Activated naive CD4-positive, alpha-beta T cell treated with anti-CD3 and anti-CD28 coated beads, Interleukin-2, amount 50 U/mL, for 24 hours (primary cell): ENCODE measurements around the gene ARHGAP32.
"Not testable (repeated sequence)": the region's sequence is repeated elsewhere in the genome, so short reads cannot be mapped to it uniquely, and the experiment has no call there.

Experiments
- H3K27ac Mint-ChIP-seq: one replicate; pipeline ENCODE4 v1.8.0; 2021; ENCODE audit warnings: mild to moderate bottlenecking, mixed read lengths
- H3K27me3 Mint-ChIP-seq: one replicate; pipeline ENCODE4 v1.8.0; 2021; ENCODE audit warnings: mixed read lengths
- H3K36me3 Mint-ChIP-seq: one replicate; pipeline ENCODE4 v1.8.0; 2021; ENCODE audit warnings: mixed read lengths
- H3K4me1 Mint-ChIP-seq: one replicate; pipeline ENCODE4 v1.8.0; 2021; ENCODE audit warnings: mixed read lengths
- H3K4me3 Mint-ChIP-seq: one replicate; pipeline ENCODE4 v1.8.0; 2021; ENCODE audit warnings: mild to moderate bottlenecking, mixed read lengths
- H3K9me3 Mint-ChIP-seq: one replicate; pipeline ENCODE4 v1.8.0; 2021; ENCODE audit warnings: mixed read lengths

The ARHGAP32 gene

DNA sequence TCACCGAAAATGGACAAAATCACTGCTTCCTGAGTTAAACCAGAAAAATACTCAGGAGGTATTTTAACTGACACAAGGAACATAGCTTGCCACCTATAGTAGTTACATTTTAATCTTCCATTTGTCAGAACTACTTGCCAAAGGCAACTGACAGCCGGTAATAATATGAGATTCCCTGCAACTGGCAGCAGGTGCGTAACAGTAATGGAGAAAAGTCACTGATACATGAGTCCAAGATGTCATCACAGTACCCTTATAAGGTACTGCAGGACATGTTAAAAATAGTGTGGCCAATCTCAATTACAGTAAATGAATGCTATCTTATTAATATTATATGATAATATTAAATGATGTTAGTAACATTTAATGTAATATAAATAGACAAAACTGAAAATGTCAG lies 21.1 kb upstream of the ARHGAP32 start:
- Mint-ChIP-seq H3K9me3 (no peaks in the 10 kb centered on the region), H3K27ac (no peak overlapping the region), H3K36me3 (peaks cover 3% of the 10 kb centered on the region), H3K4me3 (no peak overlapping the region), H3K4me1 (peaks cover 4% of the 10 kb centered on the region), H3K27me3 (peaks cover 7% of the 10 kb centered on the region)

GRCh38 chr11:129211397-129211796 lies 19.3 kb upstream of the ARHGAP32 start:
- no peaks in the 10 kb centered on the region for H3K36me3 Mint-ChIP-seq
- H3K27ac Mint-ChIP-seq = no peak overlapping the region
- H3K4me3 Mint-ChIP-seq = no peak overlapping the region
- H3K9me3 Mint-ChIP-seq = no peaks in the 10 kb centered on the region
- H3K4me1 Mint-ChIP-seq = peaks cover 4% of the 10 kb centered on the region
- peaks cover 5% of the 10 kb centered on the region for H3K27me3 Mint-ChIP-seq

- Mint-ChIP-seq H3K36me3 (no peaks in the 10 kb centered on the region), H3K27me3 (peaks cover 5% of the 10 kb centered on the region), H3K4me3 (no peak overlapping the region), H3K4me1 (peaks cover 4% of the 10 kb centered on the region), H3K27ac (no peak overlapping the region), H3K9me3 (no peaks in the 10 kb centered on the region)
Measured at GRCh38 chr11:129210831-129211181, 18.7 kb upstream of the ARHGAP32 start.

- H3K9me3 Mint-ChIP-seq = no peaks in the 10 kb centered on the region
- H3K4me3 Mint-ChIP-seq = no peak overlapping the region
- H3K4me1 Mint-ChIP-seq = peaks cover 3% of the 10 kb centered on the region
- H3K27ac Mint-ChIP-seq = no peak overlapping the region
- H3K27me3 Mint-ChIP-seq = peaks cover 5% of the 10 kb centered on the region
- H3K36me3 Mint-ChIP-seq = no peaks in the 10 kb centered on the region
Measured at GRCh38 chr11:129209891-129210830, 18.0 kb upstream of the ARHGAP32 start.

- Mint-ChIP-seq H3K27ac (no peak overlapping the region), H3K9me3 (no peaks in the 10 kb centered on the region), H3K36me3 (no peaks in the 10 kb centered on the region), H3K4me3 (no peak overlapping the region), H3K27me3 (peaks cover 5% of the 10 kb centered on the region), H3K4me1 (no peaks in the 10 kb centered on the region)
Measured at GRCh38 chr11:129208863-129209262, 16.7 kb upstream of the ARHGAP32 start.

DNA sequence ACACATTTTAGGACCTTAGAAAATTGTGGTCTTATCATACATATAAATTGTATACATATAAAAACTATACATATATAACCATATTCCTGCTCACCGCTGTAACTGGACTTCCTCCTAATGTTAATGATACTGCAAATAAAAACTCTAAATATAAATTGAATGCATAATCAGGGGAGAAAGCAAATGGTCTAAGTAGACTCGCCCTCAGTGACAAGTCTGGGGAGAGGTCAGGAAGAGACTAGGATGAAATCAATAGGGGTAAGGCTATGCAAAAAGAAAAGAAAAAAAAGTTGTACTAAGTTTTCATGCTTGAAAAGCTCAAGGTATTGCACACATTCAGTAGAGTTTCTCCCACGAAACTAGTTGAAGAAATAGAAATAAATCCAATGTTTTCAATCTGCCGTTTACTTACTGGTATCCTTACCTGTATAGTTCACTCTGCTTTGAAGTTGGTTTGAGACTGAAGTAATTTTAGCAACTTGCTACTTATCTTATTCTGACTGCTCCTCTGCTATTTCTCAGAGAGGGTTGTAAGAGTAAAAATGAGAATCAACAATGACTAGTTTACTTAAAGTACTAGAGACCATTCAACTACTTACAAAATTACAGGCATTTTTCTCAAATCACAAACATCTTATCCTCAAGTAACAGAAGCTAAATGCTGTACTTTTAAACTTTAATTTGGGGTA lies 12.2 kb upstream of the ARHGAP32 start:
- peaks cover 9% of the 10 kb centered on the region for H3K4me1 Mint-ChIP-seq

DNA sequence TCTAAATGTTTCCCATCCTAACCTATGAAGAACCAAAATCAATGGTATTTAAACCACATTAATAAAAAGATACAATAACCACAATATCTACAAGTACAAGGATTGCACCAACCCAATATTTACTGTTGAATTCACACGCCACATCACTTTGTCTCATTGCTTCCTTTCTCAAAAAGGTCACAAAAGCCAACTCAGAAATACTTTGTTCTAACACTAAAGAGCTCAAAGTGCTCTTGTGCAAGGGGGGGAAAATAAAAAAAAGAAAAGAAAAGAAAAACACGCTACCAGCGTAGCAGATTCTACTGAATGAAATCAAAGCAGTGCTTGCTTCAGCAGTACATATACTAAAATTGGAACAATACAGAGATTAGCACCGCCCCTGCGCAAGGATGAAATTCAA lies 10.5 kb upstream of the ARHGAP32 start:
- Mint-ChIP-seq H3K9me3 (peaks cover 5% of the 10 kb centered on the region), H3K36me3 (peaks cover 2% of the 10 kb centered on the region), H3K27ac (no peak overlapping the region), H3K4me1 (peaks cover 9% of the 10 kb centered on the region), H3K4me3 (no peak overlapping the region), H3K27me3 (no peaks in the 10 kb centered on the region)

More for the DNA sequence above, 12.2 kb upstream of the ARHGAP32 start:
- Mint-ChIP-seq H3K27me3 (peaks cover 1% of the 10 kb centered on the region), H3K4me3 (no peak overlapping the region), H3K27ac (no peak overlapping the region), H3K9me3 (no peaks in the 10 kb centered on the region), H3K36me3 (no peaks in the 10 kb centered on the region)

DNA sequence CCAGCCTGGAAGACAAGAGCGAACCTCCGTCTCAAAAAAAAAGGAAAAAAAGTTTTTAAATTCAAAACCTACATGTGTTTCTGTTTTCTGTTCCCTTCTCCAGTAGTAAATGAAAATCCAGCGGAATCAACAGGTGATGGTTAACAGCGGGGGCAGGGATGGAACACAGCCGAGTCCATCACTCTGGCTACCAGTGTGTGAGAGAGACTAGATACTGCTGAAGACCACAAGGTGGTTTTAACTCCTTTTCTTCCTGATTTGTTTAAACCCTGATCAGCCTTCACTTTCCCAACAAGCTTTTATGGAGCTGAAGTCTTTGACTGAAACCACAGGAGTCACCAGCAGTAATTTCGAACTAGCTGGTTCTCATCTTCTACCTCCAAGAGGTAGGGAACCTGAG lies 3.6 kb upstream of the ARHGAP32 start:
- Mint-ChIP-seq H3K36me3 (peaks cover 2% of the 10 kb centered on the region), H3K27ac (no peak overlapping the region), H3K4me3 (no peak overlapping the region), H3K9me3 (peaks cover 5% of the 10 kb centered on the region), H3K27me3 (no peaks in the 10 kb centered on the region), H3K4me1 (no peaks in the 10 kb centered on the region)

GRCh38 chr11:129191649-129192048 lies 476 bp downstream of the ARHGAP32 start:
- no peak overlapping the region for H3K4me3 Mint-ChIP-seq
- no peaks in the 10 kb centered on the region for H3K27me3 Mint-ChIP-seq
- peaks cover 5% of the 10 kb centered on the region for H3K9me3 Mint-ChIP-seq
- no peak overlapping the region for H3K27ac Mint-ChIP-seq
- no peaks in the 10 kb centered on the region for H3K4me1 Mint-ChIP-seq
- H3K36me3 Mint-ChIP-seq = peaks cover 4% of the 10 kb centered on the region

DNA sequence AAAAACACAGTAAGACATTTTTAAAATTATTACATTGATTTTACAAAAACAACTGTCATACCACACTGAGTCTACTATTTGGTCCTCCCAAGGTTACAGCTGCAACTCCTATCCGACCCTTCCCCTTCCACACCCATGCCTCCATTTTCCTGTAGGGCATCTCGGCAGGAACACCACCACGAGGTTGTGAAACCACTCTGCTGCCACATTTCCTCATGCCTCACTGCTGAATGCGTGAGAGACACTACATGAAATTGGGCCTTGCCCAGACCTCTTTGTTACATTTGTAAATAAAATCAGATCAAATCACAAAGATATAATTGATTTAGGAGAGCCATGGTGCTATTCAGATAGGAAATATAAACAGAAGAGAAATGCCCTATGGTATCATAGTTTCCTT lies 2.0 kb downstream of the ARHGAP32 start:
- H3K9me3 Mint-ChIP-seq = peaks cover 7% of the 10 kb centered on the region
- no peak overlapping the region for H3K4me3 Mint-ChIP-seq
- H3K27me3 Mint-ChIP-seq = no peaks in the 10 kb centered on the region
- peaks cover 6% of the 10 kb centered on the region for H3K36me3 Mint-ChIP-seq
- no peaks in the 10 kb centered on the region for H3K4me1 Mint-ChIP-seq
- no peak overlapping the region for H3K27ac Mint-ChIP-seq

GRCh38 chr11:129189646-129190045 lies 2.5 kb downstream of the ARHGAP32 start:
- Mint-ChIP-seq H3K27ac (no peak overlapping the region), H3K4me3 (no peak overlapping the region), H3K27me3 (no peaks in the 10 kb centered on the region), H3K36me3 (peaks cover 7% of the 10 kb centered on the region), H3K4me1 (no peaks in the 10 kb centered on the region), H3K9me3 (peaks cover 7% of the 10 kb centered on the region)

DNA sequence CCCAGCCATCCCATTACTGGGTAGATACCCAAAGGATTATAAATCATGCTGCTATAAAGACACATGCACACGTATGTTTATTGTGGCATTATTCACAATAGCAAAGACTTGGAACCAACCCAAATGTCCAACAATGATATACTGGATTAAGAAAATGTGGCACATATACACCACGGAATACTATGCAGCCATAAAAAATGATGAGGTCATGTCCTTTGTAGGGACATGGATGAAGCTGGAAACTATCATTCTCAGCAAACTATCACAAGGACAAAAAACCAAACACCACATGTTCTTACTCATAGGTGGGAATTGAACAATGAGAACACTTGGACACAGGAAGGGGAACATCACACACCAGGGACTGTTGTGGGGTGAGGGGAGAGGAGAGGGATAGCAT lies 7.0 kb downstream of the ARHGAP32 start:
- H3K4me1 Mint-ChIP-seq, H3K27me3 Mint-ChIP-seq, H3K27ac Mint-ChIP-seq, H3K36me3 Mint-ChIP-seq, H3K4me3 Mint-ChIP-seq, H3K9me3 Mint-ChIP-seq: not testable (repeated sequence)

- Mint-ChIP-seq H3K27ac (no peak overlapping the region), H3K4me3 (no peak overlapping the region), H3K36me3 (peaks cover 8% of the 10 kb centered on the region), H3K4me1 (no peaks in the 10 kb centered on the region), H3K9me3 (peaks cover 7% of the 10 kb centered on the region), H3K27me3 (no peaks in the 10 kb centered on the region)
Measured at GRCh38 chr11:129184581-129184980, 7.5 kb downstream of the ARHGAP32 start.

DNA sequence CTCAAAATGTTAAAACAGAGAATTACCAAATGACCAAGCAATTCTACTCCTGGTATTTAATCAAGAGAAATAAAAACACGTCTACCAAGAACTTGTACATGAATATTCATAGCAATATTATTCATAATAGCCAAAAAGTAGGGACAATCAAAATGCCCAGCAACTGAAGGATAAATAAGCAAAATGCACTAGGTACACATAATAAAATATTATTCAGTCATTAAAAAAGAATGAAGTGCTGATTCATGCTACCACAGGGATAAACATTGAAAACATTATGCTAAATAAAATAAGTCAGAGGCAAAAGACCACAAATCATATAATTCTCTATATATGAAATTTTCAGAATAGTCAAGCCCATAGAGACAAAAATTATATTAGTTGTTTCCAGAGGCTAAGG lies 24.8 kb downstream of the ARHGAP32 start:
- Mint-ChIP-seq H3K9me3 (peaks cover 35% of the 10 kb centered on the region), H3K36me3 (peaks cover 19% of the 10 kb centered on the region), H3K27me3 (peaks cover 2% of the 10 kb centered on the region), H3K27ac (no peak overlapping the region), H3K4me1 (peaks cover 4% of the 10 kb centered on the region), H3K4me3 (no peak overlapping the region)

DNA sequence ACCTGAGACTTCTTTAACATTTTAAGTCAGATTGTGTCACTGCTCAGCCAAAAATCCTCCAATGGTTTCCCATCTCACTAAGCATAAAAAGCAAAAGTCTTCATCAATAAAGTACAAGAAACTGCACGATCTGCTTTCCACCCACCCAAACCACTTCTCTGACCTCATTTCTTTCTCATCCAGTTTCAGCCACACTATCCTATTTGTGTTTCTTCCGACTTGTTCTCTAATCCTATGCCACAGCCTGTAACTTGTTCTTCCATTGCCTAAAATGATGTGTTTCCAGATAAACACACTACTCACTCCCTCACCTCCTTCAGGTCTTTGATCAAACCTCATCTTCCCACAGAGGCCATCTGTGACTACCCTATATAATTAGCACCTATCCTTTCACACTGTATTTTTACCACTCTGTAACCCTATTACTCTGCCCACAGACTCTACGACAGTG lies 28.4 kb downstream of the ARHGAP32 start:
- H3K36me3 Mint-ChIP-seq = peaks cover 17% of the 10 kb centered on the region
- H3K27ac Mint-ChIP-seq = no peak overlapping the region
- H3K9me3 Mint-ChIP-seq = peaks cover 31% of the 10 kb centered on the region
- peaks cover 4% of the 10 kb centered on the region for H3K4me1 Mint-ChIP-seq
- peaks cover 2% of the 10 kb centered on the region for H3K27me3 Mint-ChIP-seq
- no peak overlapping the region for H3K4me3 Mint-ChIP-seq

DNA sequence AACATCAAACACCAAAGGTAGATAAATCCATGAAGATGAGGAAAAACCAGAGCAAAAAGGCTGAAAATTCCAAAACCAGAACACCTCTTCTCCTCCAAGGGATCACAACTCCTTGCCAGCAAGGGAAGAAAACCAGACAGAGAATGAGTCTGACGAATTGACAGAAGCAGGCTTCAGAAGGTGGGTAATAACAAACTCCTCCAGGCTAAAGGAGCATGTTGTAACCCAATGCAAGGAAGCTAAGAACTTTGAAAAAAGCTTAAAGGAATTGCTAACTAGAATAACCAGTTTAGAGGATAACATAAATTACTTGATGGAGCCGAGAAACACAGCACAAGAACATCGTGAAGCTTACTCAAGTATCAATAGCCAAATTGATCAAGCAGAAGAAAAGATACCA lies 35.0 kb downstream of the ARHGAP32 start:
- not testable (repeated sequence) for H3K4me3 Mint-ChIP-seq, H3K27ac Mint-ChIP-seq

More for the DNA sequence above, 35.0 kb downstream of the ARHGAP32 start:
- not testable (repeated sequence) for H3K4me1 Mint-ChIP-seq, H3K9me3 Mint-ChIP-seq, H3K27me3 Mint-ChIP-seq
- H3K36me3 Mint-ChIP-seq = peaks cover 22% of the 10 kb centered on the region
